Stimulated activated CD8-positive, alpha-beta memory T cell treated with anti-CD3 and anti-CD28 coated beads, Interleukin-15, amount 100 ng/mL, for 1 hour (primary cell): Measurements from ENCODE around the gene KRTAP19-2.
"Not testable (repeated sequence)": the region's sequence is repeated elsewhere in the genome, so short reads cannot be mapped to it uniquely, and the experiment has no call there.

Experiments
- DNase-seq: peaks from one replicate; pipeline ENCODE4 v3.0.0-alpha.2; 2020; ENCODE audit warnings: low read depth

The KRTAP19-2 gene

GRCh38 chr21:30487336-30487735 lies at the start of gene KRTAP19-2:
TSS of gene KRTAP19-2 (minus strand) at chr21:30487436. CDS start at chr21:30487348, 88 bp downstream.
- DNase-seq = no peak

- DNase-seq = no peak
Measured at GRCh38 chr21:30518876-30519275, 31.6 kb upstream of the KRTAP19-2 start.

GRCh38 chr21:30515681-30516080 lies 28.4 kb upstream of the KRTAP19-2 start:
- no peak for DNase-seq

GRCh38 chr21:30505621-30506205 lies 18.5 kb upstream of the KRTAP19-2 start:
- DNase-seq = not testable (repeated sequence)

- no peak for DNase-seq
Measured at GRCh38 chr21:30502041-30502440, 14.8 kb upstream of the KRTAP19-2 start, which contains the start of gene KRTAP19-5. TSS of gene KRTAP19-5 (minus strand) at chr21:30502141. CDS start at chr21:30502090, 51 bp downstream.

- no peak for DNase-seq
Measured at GRCh38 chr21:30497065-30497464, 9.8 kb upstream of the KRTAP19-2 start, which contains the start of gene KRTAP19-4. TSS of gene KRTAP19-4 (minus strand) at chr21:30497165. CDS start at chr21:30497110, 55 bp downstream.

GRCh38 chr21:30491963-30492428 lies 4.8 kb upstream of the KRTAP19-2 start, which contains the start of gene KRTAP19-3:
TSS of gene KRTAP19-3 (minus strand) at chr21:30492013. CDS start at chr21:30491957, 56 bp downstream.
- no peak for DNase-seq

- no peak for DNase-seq
Measured at GRCh38 chr21:30486180-30486579, 1.1 kb downstream of the KRTAP19-2 start.

GRCh38 chr21:30482130-30482529 lies 5.1 kb downstream of the KRTAP19-2 start:
- DNase-seq = no peak

GRCh38 chr21:30480145-30480544 lies 7.1 kb downstream of the KRTAP19-2 start, which contains the start of gene KRTAP19-1:
TSS of gene KRTAP19-1 (minus strand) at chr21:30480367. CDS start at chr21:30480317, 50 bp downstream.
- DNase-seq = no peak

GRCh38 chr21:30479259-30479658 lies 8.0 kb downstream of the KRTAP19-2 start:
- DNase-seq = no peak

GRCh38 chr21:30478004-30478403 lies 9.2 kb downstream of the KRTAP19-2 start:
- DNase-seq = no peak

GRCh38 chr21:30468900-30469714 lies 18.1 kb downstream of the KRTAP19-2 start:
- no peak for DNase-seq

GRCh38 chr21:30463713-30464112 lies 23.5 kb downstream of the KRTAP19-2 start:
- no peak for DNase-seq

- DNase-seq = no peak
Measured at GRCh38 chr21:30448514-30448913, 38.7 kb downstream of the KRTAP19-2 start.

GRCh38 chr21:30447056-30447455 lies 40.2 kb downstream of the KRTAP19-2 start:
- no peak for DNase-seq

GRCh38 chr21:30444204-30444603 lies 43.0 kb downstream of the KRTAP19-2 start:
- no peak for DNase-seq

GRCh38 chr21:30443226-30443625 lies 44.0 kb downstream of the KRTAP19-2 start:
- no peak for DNase-seq

- DNase-seq = no peak
Measured at GRCh38 chr21:30439975-30440374, 47.3 kb downstream of the KRTAP19-2 start, which contains the start of gene KRTAP15-1. TSS of gene KRTAP15-1 (plus strand) at chr21:30440275. CDS start at chr21:30440328, 53 bp downstream.
